Natural killer cell (primary cell): ENCODE measurements around the gene RCOR3. TPM values are rescaled to one million over a fixed set of nuclear protein-coding genes. Genes with fewer than 3 reads are reported as not detected.
"Not testable (repeated sequence)": the region's sequence is repeated elsewhere in the genome, so short reads cannot be mapped to it uniquely, and the experiment has no call there.

Experiments used
- ATAC-seq, 3 donors: fragments of 150-1000 bp in 2 of 3; fragments of 200-7000 bp in 1 of 3; cut with Tn5 transposase; 1 replicate in 1 of 3; 2 replicates in 2 of 3; pipeline ENCODE4 v1.10.0; 2021; ENCODE audit warnings: mild to moderate bottlenecking in 2 of 3, moderate library complexity in 2 of 3
- DNase-seq, 2 donors: peaks; one replicate each; pipeline versions ENCODE4 v3.0.0 to v3.0.0-alpha.2; 2013 to 2021; ENCODE audit warnings: mixed read lengths in 1 of 2
- H3K27ac ChIP-seq: one replicate; pipeline ENCODE4 v1.5.1; 2013; ENCODE audit warnings: mild to moderate bottlenecking, low read length
- H3K27me3 ChIP-seq: one replicate; pipeline ENCODE4 v1.6.1; 2013; ENCODE audit warnings: low read length; ENCODE audit not compliant: control insufficient read depth, insufficient read depth
- H3K36me3 ChIP-seq: one replicate; pipeline ENCODE4 v1.6.1; 2013; ENCODE audit warnings: low read length; ENCODE audit not compliant: control insufficient read depth, insufficient read depth
- H3K4me1 ChIP-seq: one replicate; pipeline ENCODE4 v1.6.1; 2013; ENCODE audit warnings: low read length; ENCODE audit not compliant: control insufficient read depth, insufficient read depth
- H3K4me3 ChIP-seq: one replicate; pipeline ENCODE4 v1.5.1; 2013; ENCODE audit warnings: low read length
- H3K9me3 ChIP-seq: one replicate; pipeline ENCODE4 v1.6.1; 2013; ENCODE audit warnings: low read length; ENCODE audit not compliant: control insufficient read depth, insufficient read depth
- H3K27ac Mint-ChIP-seq, 2 donors: one replicate each; pipeline ENCODE4 v1.8.0; 2022; ENCODE audit warnings: mild to moderate bottlenecking in 2 of 2, mixed read lengths in 2 of 2, moderate library complexity in 1 of 2
- H3K27me3 Mint-ChIP-seq, 2 donors: one replicate each; pipeline ENCODE4 v1.8.0; 2022; ENCODE audit warnings: low read depth in 2 of 2, mixed read lengths in 2 of 2
- H3K36me3 Mint-ChIP-seq: one replicate; pipeline ENCODE4 v1.8.0; 2022; ENCODE audit warnings: mixed read lengths
- H3K4me1 Mint-ChIP-seq, 2 donors: one replicate each; pipeline ENCODE4 v1.8.0; 2022; ENCODE audit warnings: mixed read lengths in 2 of 2
- H3K4me3 Mint-ChIP-seq: one replicate; pipeline ENCODE4 v1.8.0; 2022; ENCODE audit warnings: mild to moderate bottlenecking, moderate library complexity, mixed read lengths
- H3K9me3 Mint-ChIP-seq, 2 donors: one replicate each; pipeline ENCODE4 v1.8.0; 2022; ENCODE audit warnings: mixed read lengths in 2 of 2
- WGBS: methylation state at CpG from one replicate; pipeline ENCODE4 v1.1.7; 2013; ENCODE audit warnings: missing lambda C conversion rate; ENCODE audit not compliant: insufficient coverage; 5-methylcytosine and 5-hydroxymethylcytosine counted together
- intact Hi-C: fragments of 100-400 bp; cut with micrococcal nuclease; formaldehyde crosslinking; loops from one replicate; pipeline ENCODE4 v1.14.2; 2022
- total RNA-seq, 4 donors: library from RNA; stranded (reverse); fragments of 120-200 nt in 1 of 4; gene quantifications; one replicate each; pipeline versions ENCODE4 v1.2.3 to v1.2.4, GENCODE V29; 2013 to 2022
- TF ChIP-seq, protein P1 (sequence below): fragments of 200-600 bp; IDR thresholded peaks from one replicate; pipeline ENCODE4 v1.8.0; 2022; ENCODE audit warnings: antibody characterized with exemption

Gene RCOR3
- total RNA-seq, 3 donors from 2014 or later (not counting 1 experiment from before 2014, with no cell fraction given) = 70.9 to 99.2 (median 78.6) TPM

DNA sequence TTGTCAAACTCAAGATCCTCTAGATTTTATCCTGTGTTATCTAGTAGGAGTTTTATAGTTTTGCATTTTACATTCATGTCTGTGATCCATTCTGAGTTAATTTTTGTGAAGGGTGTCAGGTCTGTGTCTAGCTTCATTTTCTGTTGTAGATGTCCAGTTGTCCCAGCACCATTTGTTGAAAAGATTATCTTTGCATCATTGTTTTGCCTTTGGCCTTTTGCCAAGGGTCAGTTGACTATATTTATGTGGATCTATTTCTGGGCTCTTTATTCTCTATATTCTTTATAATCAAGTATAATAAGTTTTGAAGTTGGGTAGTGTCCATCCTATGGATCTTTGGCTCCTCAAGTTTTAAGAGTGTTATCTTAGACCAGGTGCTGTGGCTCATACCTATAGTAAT is 89.4 kb downstream of the RCOR3 start:
- no peak for ATAC-seq
- Histone ChIP-seq H3K4me3 (no peak overlapping the region), H3K27ac (no peak overlapping the region), H3K27me3 (no peaks in the 10 kb centered on the region), H3K9me3 (no peaks in the 10 kb centered on the region), H3K36me3 (peaks cover 2% of the 10 kb centered on the region), H3K4me1 (peaks cover 58% of the 10 kb centered on the region)
- Mint-ChIP-seq H3K36me3 (no peaks in the 10 kb centered on the region), H3K9me3 (no peaks in the 10 kb centered on the region), H3K4me3 (no peak overlapping the region), H3K27me3 (no peaks in the 10 kb centered on the region), H3K27ac (peak overlapping the region in 1 of 2 donors; percentile 40), H3K4me1 (peaks cover 50 to 80% of the 10 kb centered on the region in 2 donors)
- TF ChIP-seq, protein P1, sequence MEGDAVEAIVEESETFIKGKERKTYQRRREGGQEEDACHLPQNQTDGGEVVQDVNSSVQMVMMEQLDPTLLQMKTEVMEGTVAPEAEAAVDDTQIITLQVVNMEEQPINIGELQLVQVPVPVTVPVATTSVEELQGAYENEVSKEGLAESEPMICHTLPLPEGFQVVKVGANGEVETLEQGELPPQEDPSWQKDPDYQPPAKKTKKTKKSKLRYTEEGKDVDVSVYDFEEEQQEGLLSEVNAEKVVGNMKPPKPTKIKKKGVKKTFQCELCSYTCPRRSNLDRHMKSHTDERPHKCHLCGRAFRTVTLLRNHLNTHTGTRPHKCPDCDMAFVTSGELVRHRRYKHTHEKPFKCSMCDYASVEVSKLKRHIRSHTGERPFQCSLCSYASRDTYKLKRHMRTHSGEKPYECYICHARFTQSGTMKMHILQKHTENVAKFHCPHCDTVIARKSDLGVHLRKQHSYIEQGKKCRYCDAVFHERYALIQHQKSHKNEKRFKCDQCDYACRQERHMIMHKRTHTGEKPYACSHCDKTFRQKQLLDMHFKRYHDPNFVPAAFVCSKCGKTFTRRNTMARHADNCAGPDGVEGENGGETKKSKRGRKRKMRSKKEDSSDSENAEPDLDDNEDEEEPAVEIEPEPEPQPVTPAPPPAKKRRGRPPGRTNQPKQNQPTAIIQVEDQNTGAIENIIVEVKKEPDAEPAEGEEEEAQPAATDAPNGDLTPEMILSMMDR = no peak
- intact Hi-C loops = no loop called here
- no peak for DNase-seq

DNA sequence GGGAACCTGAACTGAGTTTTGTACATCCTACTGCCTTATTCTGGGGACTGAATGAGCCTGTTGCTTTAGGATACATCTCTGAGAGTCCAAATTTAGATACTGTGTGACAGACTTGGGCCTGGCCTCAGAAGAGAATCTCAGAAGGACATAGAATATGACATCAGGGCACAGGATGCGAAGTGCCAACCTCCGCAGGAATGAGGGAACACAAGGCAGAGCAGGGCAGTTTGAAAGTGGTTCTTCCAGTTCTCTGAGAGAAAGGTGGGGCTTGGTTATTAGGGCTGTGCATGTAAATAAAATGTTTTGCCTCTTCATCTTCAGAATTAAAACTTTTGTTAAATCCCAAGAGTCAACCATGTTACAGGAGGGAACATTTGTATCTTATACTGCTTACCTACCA is 90.6 kb downstream of the RCOR3 start:
- H3K4me1 Mint-ChIP-seq = peaks cover 51 to 81% of the 10 kb centered on the region in 2 donors
- Histone ChIP-seq H3K36me3 (peaks cover 2% of the 10 kb centered on the region), H3K4me1 (peaks cover 56% of the 10 kb centered on the region), H3K27me3 (no peaks in the 10 kb centered on the region), H3K4me3 (no peak overlapping the region), H3K27ac (no peak overlapping the region), H3K9me3 (no peaks in the 10 kb centered on the region)
- ATAC-seq = no peak
- H3K4me3 Mint-ChIP-seq = no peak overlapping the region
- TF ChIP-seq, protein P1 = no peak
- H3K27ac Mint-ChIP-seq = peak overlapping the region; percentile 26 to 40
- no peaks in the 10 kb centered on the region for H3K36me3 Mint-ChIP-seq
- WGBS = 97% methylated on average over 2 of the region's 2 CpGs
- intact Hi-C loops = no loop called here
- H3K9me3 Mint-ChIP-seq = no peaks in the 10 kb centered on the region
- no peaks in the 10 kb centered on the region for H3K27me3 Mint-ChIP-seq
- DNase-seq = no peak

DNA sequence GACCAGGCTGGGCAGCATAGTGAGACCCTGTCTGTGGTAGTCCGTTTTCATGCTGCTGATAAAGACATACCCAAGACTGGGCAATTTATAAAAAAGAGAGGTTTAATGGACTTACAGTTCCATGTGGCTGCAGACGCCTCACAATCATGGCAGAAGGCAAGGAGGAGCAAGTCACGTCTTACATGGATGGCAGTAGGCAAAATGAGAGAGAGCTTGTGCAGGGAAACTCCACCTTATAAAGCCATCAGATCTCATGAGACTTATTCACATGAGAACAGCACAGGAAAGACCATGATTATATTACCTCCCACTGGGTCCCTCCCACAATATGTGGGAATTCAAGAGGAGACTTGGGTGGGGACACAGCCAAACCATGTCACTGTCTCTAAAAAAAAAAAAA is 92.9 kb downstream of the RCOR3 start:
- intact Hi-C loops = not testable (repeated sequence)
- peaks cover 51% of the 10 kb centered on the region for H3K4me1 ChIP-seq

DNA sequence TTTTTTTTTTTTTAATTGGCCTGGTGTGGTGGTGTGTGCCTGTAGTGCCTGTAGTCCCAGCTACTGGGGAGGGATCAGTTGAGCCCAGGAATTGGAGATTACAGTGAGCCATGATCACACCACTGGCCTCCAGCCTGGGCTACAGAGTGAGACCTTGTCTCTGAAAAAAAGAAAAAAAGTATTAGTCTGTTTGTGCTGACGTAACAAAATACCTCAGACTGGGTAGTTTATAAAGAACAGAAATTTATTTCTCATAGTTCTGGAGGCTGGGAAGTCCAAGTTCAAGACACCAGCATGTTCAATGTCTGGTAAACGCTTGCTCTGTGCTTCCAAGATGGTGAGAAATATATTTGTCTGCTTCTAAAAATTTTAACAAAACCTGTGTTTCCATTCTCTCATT is 93.3 kb downstream of the RCOR3 start:
- H3K4me3 Mint-ChIP-seq = peak overlapping the region; percentile 82
- no peak for ATAC-seq
- Histone ChIP-seq H3K27me3 (no peaks in the 10 kb centered on the region), H3K9me3 (no peaks in the 10 kb centered on the region), H3K27ac (peak overlapping the region; percentile 48), H3K4me1 (peaks cover 47% of the 10 kb centered on the region), H3K4me3 (no peak overlapping the region), H3K36me3 (peaks cover 14% of the 10 kb centered on the region)
- peaks cover 58 to 78% of the 10 kb centered on the region in 2 donors for H3K4me1 Mint-ChIP-seq
- intact Hi-C loops = no loop called here
- no peaks in the 10 kb centered on the region for H3K36me3 Mint-ChIP-seq
- peak overlapping the region; percentile 74 to 86 for H3K27ac Mint-ChIP-seq
- H3K9me3 Mint-ChIP-seq = no peaks in the 10 kb centered on the region
- WGBS = 92% methylated on average over 1 of the region's 2 CpGs
- TF ChIP-seq, protein P1 = no peak
- H3K27me3 Mint-ChIP-seq = no peaks in the 10 kb centered on the region
- DNase-seq = no peak

More for the DNA sequence above, 92.9 kb downstream of the RCOR3 start:
- not testable (repeated sequence) for ATAC-seq, DNase-seq, H3K9me3 ChIP-seq, H3K9me3 Mint-ChIP-seq, H3K27me3 ChIP-seq, H3K36me3 Mint-ChIP-seq, H3K27me3 Mint-ChIP-seq, H3K4me3 ChIP-seq
- Mint-ChIP-seq H3K27ac (peak overlapping the region; percentile 74 to 86), H3K4me3 (peak overlapping the region; percentile 60), H3K4me1 (peaks cover 62 to 82% of the 10 kb centered on the region in 2 donors)
- Histone ChIP-seq H3K27ac (peak overlapping the region; percentile 48), H3K36me3 (peaks cover 10% of the 10 kb centered on the region)
- 94% methylated on average over 3 of the region's 3 CpGs for WGBS
